Neural cell (in vitro differentiated cells): ENCODE measurements around the gene ROBO4. TPM values are rescaled to one million over a fixed set of nuclear protein-coding genes. Genes with fewer than 3 reads are reported as not detected.

Experiments
- H2AFZ ChIP-seq: fragments of 200-600, 300-800 bp; sonication (generic), shearing (Covaris generic); 2 replicates; pipeline ENCODE4 v1.6.0; 2014; ENCODE audit warnings: low read depth, mild to moderate bottlenecking, antibody characterized with exemption, low read length, moderate library complexity
- H3F3A ChIP-seq: fragments of 200-600 bp; shearing (Covaris generic); 2 replicates; pipeline ENCODE4 v1.6.1; 2016; ENCODE audit warnings: mild to moderate bottlenecking, moderate library complexity, mixed read lengths, antibody characterized with exemption, low read length; ENCODE audit not compliant: insufficient read depth, poor library complexity, severe bottlenecking
- H3K27ac ChIP-seq: fragments of 200-600, 300-800 bp; sonication (generic), shearing (Covaris generic); 2 replicates; pipeline ENCODE4 v1.5.1; 2014; ENCODE audit warnings: mild to moderate bottlenecking, low read length, moderate library complexity
- H3K27me3 ChIP-seq: fragments of 300-800, 200-600 bp; sonication (generic), shearing (Covaris generic); 2 replicates; pipeline ENCODE4 v1.6.0; 2014; ENCODE audit warnings: mild to moderate bottlenecking, low read depth, low read length, moderate library complexity; ENCODE audit not compliant: insufficient read depth
- H3K36me3 ChIP-seq: fragments of 300-800, 200-600 bp; sonication (generic), shearing (Covaris generic); 2 replicates; pipeline ENCODE4 v1.5.1; 2014; ENCODE audit warnings: mild to moderate bottlenecking, antibody characterized with exemption, low read length, moderate library complexity; ENCODE audit not compliant: insufficient read depth
- H3K4me2 ChIP-seq: fragments of 300-800, 200-600 bp; sonication (generic), shearing (Covaris generic); 2 replicates; pipeline ENCODE4 v1.6.0; 2014; ENCODE audit warnings: mild to moderate bottlenecking, low read length
- H3K4me3 ChIP-seq: fragments of 300-800, 200-600 bp; sonication (generic), shearing (Covaris generic); 2 replicates; pipeline ENCODE4 v1.5.1; 2014; ENCODE audit warnings: mild to moderate bottlenecking, low read length, moderate library complexity
- H3K79me2 ChIP-seq: fragments of 200-600 bp; shearing (Covaris generic); replicated peaks from 2 replicates; pipeline ENCODE4 v1.6.0; 2014; ENCODE audit warnings: mild to moderate bottlenecking, low read length, moderate library complexity; ENCODE audit not compliant: insufficient read depth
- H3K9ac ChIP-seq: fragments of 300-800, 200-600 bp; sonication (generic), shearing (Covaris generic); 2 replicates; pipeline ENCODE4 v1.6.1; 2016; ENCODE audit warnings: mild to moderate bottlenecking, low read length, mixed read lengths
- H3K9me2 ChIP-seq: fragments of 200-600 bp; shearing (Covaris generic); 2 replicates; pipeline ENCODE4 v1.6.1; 2016; ENCODE audit warnings: mild to moderate bottlenecking, low read length, mixed read lengths; ENCODE audit not compliant: insufficient read depth
- H3K9me3 ChIP-seq: fragments of 200-600, 300-800 bp; sonication (generic), shearing (Covaris generic); 2 replicates; pipeline ENCODE4 v1.6.1; 2016; ENCODE audit warnings: mild to moderate bottlenecking, mixed run types, low read length, moderate library complexity, mixed read lengths
- H4K20me1 ChIP-seq: fragments of 200-600 bp; shearing (Covaris generic); 2 replicates; pipeline ENCODE4 v1.6.1; 2016; ENCODE audit warnings: mild to moderate bottlenecking, mixed run types; ENCODE audit not compliant: insufficient read depth
- CTCF ChIP-seq: fragments of 450-650 bp; IDR thresholded peaks from 2 replicates; pipeline ENCODE4 v1.5.1; 2014; ENCODE audit warnings: antibody characterized with exemption, mild to moderate bottlenecking, moderate library complexity; ENCODE audit not compliant: poor library complexity, severe bottlenecking
- EP300 ChIP-seq: fragments of 450-650 bp; conservative IDR thresholded peaks from 2 replicates; pipeline ENCODE4 v1.6.1; 2014; ENCODE audit warnings: antibody characterized with exemption, mild to moderate bottlenecking, moderate library complexity; ENCODE audit not compliant: poor library complexity, severe bottlenecking
- EZH2 ChIP-seq: fragments of 200-600, 300-800 bp; shearing (Covaris generic), sonication (generic); IDR thresholded peaks from 2 replicates; pipeline ENCODE4 v1.6.1; 2014; ENCODE audit warnings: antibody characterized with exemption, low read length, borderline replicate concordance, mild to moderate bottlenecking; ENCODE audit not compliant: insufficient read depth, poor library complexity, severe bottlenecking
- MXI1 ChIP-seq: fragments of 450-650 bp; conservative IDR thresholded peaks from 2 replicates; pipeline ENCODE4 v1.6.1; 2014; ENCODE audit warnings: antibody characterized with exemption, mild to moderate bottlenecking; ENCODE audit not compliant: poor library complexity, severe bottlenecking
- POLR2AphosphoS5 ChIP-seq: IDR thresholded peaks from 2 replicates; pipeline ENCODE4 v1.6.1; 2012
- RAD21 ChIP-seq: fragments of 450-650 bp; conservative IDR thresholded peaks from 2 replicates; pipeline ENCODE4 v1.6.1; 2014; ENCODE audit warnings: antibody characterized with exemption, mild to moderate bottlenecking, moderate library complexity
- SMC3 ChIP-seq: fragments of 450-650 bp; conservative IDR thresholded peaks from 2 replicates; pipeline ENCODE4 v1.6.1; 2014; ENCODE audit warnings: antibody characterized with exemption, mild to moderate bottlenecking, moderate library complexity; ENCODE audit not compliant: poor library complexity
- TAF1 ChIP-seq: IDR thresholded peaks from 2 replicates; pipeline ENCODE4 v1.6.1; 2012; ENCODE audit warnings: low read depth
- polyA plus RNA-seq: library from polyadenylated mRNA; depleted of rRNA; stranded (reverse); fragments of >200 nt; gene quantifications from 2 replicates; pipeline ENCODE4 v1.2.3, GENCODE V29; 2014
- TF ChIP-seq, protein P1 (sequence below): IDR thresholded peaks from 2 replicates; pipeline ENCODE4 v1.6.1; 2012; ENCODE audit warnings: borderline replicate concordance

Gene ROBO4
- polyA plus RNA-seq, 1 donor from 2014 or later, result not detected

DNA sequence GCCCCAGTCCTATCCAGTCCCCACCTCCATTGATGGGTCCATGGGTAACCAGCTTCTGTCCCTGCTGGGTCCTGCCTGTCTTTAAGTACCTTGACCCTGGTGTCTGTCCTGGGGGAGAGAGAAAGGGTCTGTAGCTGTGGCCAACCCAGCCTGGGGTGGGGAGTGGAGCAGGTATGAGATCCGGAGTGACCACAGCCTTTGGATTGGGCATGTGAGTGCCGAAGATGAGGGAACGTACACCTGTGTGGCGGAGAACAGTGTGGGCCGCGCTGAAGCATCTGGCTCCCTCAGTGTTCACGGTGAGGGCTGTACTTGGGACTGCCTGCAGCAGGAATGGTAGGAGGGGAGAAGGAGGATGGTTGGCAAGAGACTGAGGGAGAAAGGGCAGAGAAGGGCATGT is 27.2 kb downstream of the ROBO4 start:
- Histone ChIP-seq H3K27ac (no peak overlapping the region), H3K9ac (no peak overlapping the region), H3K4me2 (no peak overlapping the region), H3F3A (no peaks in the 10 kb centered on the region), H3K9me2 (no peaks in the 10 kb centered on the region), H3K4me3 (no peak overlapping the region), H3K79me2 (no peaks in the 10 kb centered on the region), H3K9me3 (no peaks in the 10 kb centered on the region), H2AFZ (no peak overlapping the region), H3K27me3 (peaks cover 77% of the 10 kb centered on the region), H4K20me1 (no peaks in the 10 kb centered on the region), H3K36me3 (no peaks in the 10 kb centered on the region)
- TF ChIP-seq EP300, result no peak
- no peak for TF ChIP-seq CTCF
- no peak for TF ChIP-seq MXI1
- TF ChIP-seq SMC3, result no peak
- TF ChIP-seq TAF1, result no peak

DNA sequence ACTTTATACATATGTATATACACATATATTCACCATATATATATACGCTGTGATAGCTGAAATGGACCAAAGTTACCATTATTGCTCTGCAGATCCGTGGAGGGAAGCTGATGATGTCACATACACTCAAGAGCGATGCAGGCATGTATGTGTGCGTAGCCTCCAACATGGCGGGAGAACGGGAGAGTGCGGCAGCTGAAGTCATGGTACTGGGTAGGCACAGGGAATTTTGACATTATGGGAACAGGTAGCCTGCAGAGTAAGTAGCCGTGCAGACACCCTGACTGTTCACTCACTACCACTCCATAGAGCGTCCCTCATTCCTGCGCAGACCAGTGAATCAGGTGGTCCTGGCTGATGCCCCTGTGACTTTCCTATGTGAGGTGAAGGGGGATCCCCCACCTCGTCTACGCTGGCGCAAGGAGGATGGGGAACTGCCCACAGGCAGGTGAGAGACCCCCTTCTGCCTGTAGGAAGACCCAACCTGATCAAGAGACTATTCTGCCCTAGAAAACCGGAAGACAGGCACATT is 27.7 kb downstream of the ROBO4 start:
- H3K27me3 ChIP-seq, result peaks cover 79% of the 10 kb centered on the region
- no peak overlapping the region for H3K4me2 ChIP-seq
- H3K36me3 ChIP-seq, result no peaks in the 10 kb centered on the region
- H3K79me2 ChIP-seq, result no peaks in the 10 kb centered on the region
- TF ChIP-seq CTCF (no peak), EP300 (no peak), MXI1 (no peak), SMC3 (no peak), RAD21 (no peak), TAF1 (no peak), POLR2AphosphoS5 (no peak), EZH2 (no peak)
- TF ChIP-seq, protein P1, sequence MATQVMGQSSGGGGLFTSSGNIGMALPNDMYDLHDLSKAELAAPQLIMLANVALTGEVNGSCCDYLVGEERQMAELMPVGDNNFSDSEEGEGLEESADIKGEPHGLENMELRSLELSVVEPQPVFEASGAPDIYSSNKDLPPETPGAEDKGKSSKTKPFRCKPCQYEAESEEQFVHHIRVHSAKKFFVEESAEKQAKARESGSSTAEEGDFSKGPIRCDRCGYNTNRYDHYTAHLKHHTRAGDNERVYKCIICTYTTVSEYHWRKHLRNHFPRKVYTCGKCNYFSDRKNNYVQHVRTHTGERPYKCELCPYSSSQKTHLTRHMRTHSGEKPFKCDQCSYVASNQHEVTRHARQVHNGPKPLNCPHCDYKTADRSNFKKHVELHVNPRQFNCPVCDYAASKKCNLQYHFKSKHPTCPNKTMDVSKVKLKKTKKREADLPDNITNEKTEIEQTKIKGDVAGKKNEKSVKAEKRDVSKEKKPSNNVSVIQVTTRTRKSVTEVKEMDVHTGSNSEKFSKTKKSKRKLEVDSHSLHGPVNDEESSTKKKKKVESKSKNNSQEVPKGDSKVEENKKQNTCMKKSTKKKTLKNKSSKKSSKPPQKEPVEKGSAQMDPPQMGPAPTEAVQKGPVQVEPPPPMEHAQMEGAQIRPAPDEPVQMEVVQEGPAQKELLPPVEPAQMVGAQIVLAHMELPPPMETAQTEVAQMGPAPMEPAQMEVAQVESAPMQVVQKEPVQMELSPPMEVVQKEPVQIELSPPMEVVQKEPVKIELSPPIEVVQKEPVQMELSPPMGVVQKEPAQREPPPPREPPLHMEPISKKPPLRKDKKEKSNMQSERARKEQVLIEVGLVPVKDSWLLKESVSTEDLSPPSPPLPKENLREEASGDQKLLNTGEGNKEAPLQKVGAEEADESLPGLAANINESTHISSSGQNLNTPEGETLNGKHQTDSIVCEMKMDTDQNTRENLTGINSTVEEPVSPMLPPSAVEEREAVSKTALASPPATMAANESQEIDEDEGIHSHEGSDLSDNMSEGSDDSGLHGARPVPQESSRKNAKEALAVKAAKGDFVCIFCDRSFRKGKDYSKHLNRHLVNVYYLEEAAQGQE, result no peak
- H3K9me3 ChIP-seq, result no peaks in the 10 kb centered on the region
- H3F3A ChIP-seq, result no peaks in the 10 kb centered on the region
- H3K27ac ChIP-seq, result no peak overlapping the region
- no peaks in the 10 kb centered on the region for H4K20me1 ChIP-seq
- no peaks in the 10 kb centered on the region for H3K9me2 ChIP-seq
- no peak overlapping the region for H2AFZ ChIP-seq
- H3K9ac ChIP-seq, result no peak overlapping the region
- no peak overlapping the region for H3K4me3 ChIP-seq
